Panc1 (cell line): ENCODE data around the gene PKD2. TPM values are rescaled to one million over a fixed set of nuclear protein-coding genes. Genes with fewer than 3 reads are reported as not detected.
"Not testable (repeated sequence)": the region's sequence is repeated elsewhere in the genome, so short reads cannot be mapped to it uniquely, and the experiment has no call there.

ENCODE experiments used
- ATAC-seq: fragments of 200-7000 bp; cut with Tn5 transposase; 2 replicates; pipeline ENCODE4 v1.9.1; 2020; ENCODE audit warnings: mild to moderate bottlenecking, moderate library complexity
- BruUV-seq: library from RNA; stranded (reverse); fragments of 400-500 nt; replicated peaks from 2 replicates; lab custom pipeline; 2021; lab: Mats Ljungman, UMichigan
- CTCF ChIA-PET: fragments of 300-600 bp; sonication (Branson Sonifier 250); formaldehyde crosslinking; loops from one replicate; lab custom pipeline; 2022; ENCODE audit warnings: antibody characterized with exemption; lab: Charles Lee
- POLR2A ChIA-PET: fragments of 300-600 bp; sonication (Branson Sonifier 250); formaldehyde crosslinking; loops from one replicate; lab custom pipeline; 2022; ENCODE audit warnings: antibody characterized with exemption; lab: Charles Lee
- DNase-seq: peaks from one replicate; pipeline ENCODE4 v3.0.0-alpha.2; 2010; ENCODE audit warnings: low read depth, low spot score
- H3K27ac ChIP-seq: 2 replicates; pipeline ENCODE4 v1.5.1; 2011; ENCODE audit warnings: mild to moderate bottlenecking, low read length, inconsistent platforms
- H3K27me3 ChIP-seq: fragments of 200-500 bp; sonication (Bioruptor generic); 2 replicates; pipeline ENCODE4 v1.6.0; 2014; ENCODE audit warnings: low read length, inconsistent platforms; ENCODE audit not compliant: control insufficient read depth, insufficient read depth
- H3K36me3 ChIP-seq: fragments of 200-500 bp; sonication (Bioruptor generic); 2 replicates; pipeline ENCODE4 v1.5.1; 2014; ENCODE audit warnings: inconsistent platforms, mild to moderate bottlenecking, low read length, moderate library complexity; ENCODE audit not compliant: control insufficient read depth, insufficient read depth
- H3K4me1 ChIP-seq: 2 replicates; pipeline ENCODE4 v1.5.1; 2011; ENCODE audit warnings: inconsistent platforms, mild to moderate bottlenecking, low read length, moderate library complexity; ENCODE audit not compliant: control insufficient read depth, insufficient read depth
- H3K4me3 ChIP-seq, 2 experiments: 2 replicates each; pipeline ENCODE4 v1.5.1; 2011 to 2012; ENCODE audit warnings: low read depth in 2 of 2, low read length in 2 of 2, mild to moderate bottlenecking in 2 of 2, inconsistent platforms in 1 of 2, moderate library complexity in 1 of 2
- H3K9me3 ChIP-seq: fragments of 200-500 bp; sonication (Bioruptor generic); 2 replicates; pipeline ENCODE4 v1.5.1; 2014; ENCODE audit warnings: low read depth, mild to moderate bottlenecking, inconsistent platforms, low read length, moderate library complexity; ENCODE audit not compliant: control insufficient read depth, insufficient read depth
- POLR2AphosphoS5 ChIP-seq: IDR thresholded peaks from 2 replicates; pipeline ENCODE4 v1.6.1; 2012; ENCODE audit warnings: mild to moderate bottlenecking, low read depth, low read length, moderate library complexity
- SIN3A ChIP-seq: IDR thresholded peaks from 2 replicates; pipeline ENCODE4 v1.6.1; 2012; ENCODE audit warnings: low read depth, mild to moderate bottlenecking, low read length, moderate library complexity, borderline replicate concordance; ENCODE audit not compliant: insufficient read depth
- TCF7L2 ChIP-seq: IDR thresholded peaks from 2 replicates; pipeline ENCODE4 v1.6.1; 2011; ENCODE audit warnings: mild to moderate bottlenecking, low read depth, low read length, inconsistent platforms
- in situ Hi-C: cut with HindIII; loops from 2 replicates; pipeline ENCODE4 v1.10.0; 2016; ENCODE audit warnings: low sequenced_read_pairs, low pct_unique_long_range_greater_than_20kb
- intact Hi-C: fragments of 100-400 bp; cut with micrococcal nuclease; formaldehyde crosslinking; loops from one replicate; pipeline ENCODE4 v1.10.0; 2022; ENCODE audit not compliant: unreplicated experiment
- total RNA-seq: library from RNA; stranded (reverse); gene quantifications from one replicate; pipeline ENCODE4 v1.2.1, GENCODE V29; 2021; ENCODE audit not compliant: unreplicated experiment
- TF ChIP-seq, protein P1 (sequence below): fragments of 450-650 bp; IDR thresholded peaks from 2 replicates; pipeline ENCODE4 v1.5.1; 2017; ENCODE audit warnings: mild to moderate bottlenecking
- TF ChIP-seq, protein P2 (sequence below), 2 experiments: IDR thresholded peaks; 2 replicates each; pipeline ENCODE4 v1.6.1; 2011 to 2012; ENCODE audit warnings: low read depth in 2 of 2, control low read depth in 1 of 2, low read length in 1 of 2, mild to moderate bottlenecking in 1 of 2, moderate library complexity in 1 of 2; ENCODE audit not compliant: insufficient read depth in 1 of 2

PKD2 gene
- total RNA-seq, 1 experiment from 2014 or later = 21.7 TPM

DNA sequence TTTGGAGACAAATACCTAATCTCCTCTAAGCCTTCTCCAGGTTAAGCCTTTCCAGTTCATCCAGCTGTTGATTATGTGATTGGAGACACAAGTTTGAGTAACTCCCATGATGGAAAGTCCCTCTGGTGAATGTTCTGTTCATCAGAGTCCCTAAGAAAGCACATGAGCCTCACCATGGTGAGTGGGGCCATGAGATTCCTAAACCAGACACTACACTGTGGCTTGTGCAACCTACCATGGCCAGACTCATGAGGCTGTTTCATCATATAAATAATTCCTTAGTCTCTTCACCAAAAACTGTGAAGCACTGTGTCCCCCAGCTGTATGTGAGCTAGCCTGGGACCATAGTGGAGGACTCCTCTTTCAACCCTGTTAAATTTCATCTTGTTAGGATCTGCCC lies 14.4 kb downstream of the PKD2 start:
- Histone ChIP-seq H3K27me3 (no peaks in the 10 kb centered on the region), H3K36me3 (no peaks in the 10 kb centered on the region; the same call in 1 of the 2 replicates), H3K27ac (no peak overlapping the region), H3K4me1 (peaks cover 6% of the 10 kb centered on the region), H3K9me3 (no peaks in the 10 kb centered on the region), H3K4me3 (no peak overlapping the region)
- ChIA-PET CTCF (no interaction called here), POLR2A (no interaction called here)
- intact Hi-C loops = no loop called here
- BruUV-seq = no TSS peak
- DNase-seq (no peak), ATAC-seq (no peak)
- in situ Hi-C loops = no loop called here
- TF ChIP-seq SIN3A (no peak), POLR2AphosphoS5 (no peak), TCF7L2 (no peak)
- TF ChIP-seq, protein P1, sequence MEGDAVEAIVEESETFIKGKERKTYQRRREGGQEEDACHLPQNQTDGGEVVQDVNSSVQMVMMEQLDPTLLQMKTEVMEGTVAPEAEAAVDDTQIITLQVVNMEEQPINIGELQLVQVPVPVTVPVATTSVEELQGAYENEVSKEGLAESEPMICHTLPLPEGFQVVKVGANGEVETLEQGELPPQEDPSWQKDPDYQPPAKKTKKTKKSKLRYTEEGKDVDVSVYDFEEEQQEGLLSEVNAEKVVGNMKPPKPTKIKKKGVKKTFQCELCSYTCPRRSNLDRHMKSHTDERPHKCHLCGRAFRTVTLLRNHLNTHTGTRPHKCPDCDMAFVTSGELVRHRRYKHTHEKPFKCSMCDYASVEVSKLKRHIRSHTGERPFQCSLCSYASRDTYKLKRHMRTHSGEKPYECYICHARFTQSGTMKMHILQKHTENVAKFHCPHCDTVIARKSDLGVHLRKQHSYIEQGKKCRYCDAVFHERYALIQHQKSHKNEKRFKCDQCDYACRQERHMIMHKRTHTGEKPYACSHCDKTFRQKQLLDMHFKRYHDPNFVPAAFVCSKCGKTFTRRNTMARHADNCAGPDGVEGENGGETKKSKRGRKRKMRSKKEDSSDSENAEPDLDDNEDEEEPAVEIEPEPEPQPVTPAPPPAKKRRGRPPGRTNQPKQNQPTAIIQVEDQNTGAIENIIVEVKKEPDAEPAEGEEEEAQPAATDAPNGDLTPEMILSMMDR = no peak
- TF ChIP-seq, protein P2, sequence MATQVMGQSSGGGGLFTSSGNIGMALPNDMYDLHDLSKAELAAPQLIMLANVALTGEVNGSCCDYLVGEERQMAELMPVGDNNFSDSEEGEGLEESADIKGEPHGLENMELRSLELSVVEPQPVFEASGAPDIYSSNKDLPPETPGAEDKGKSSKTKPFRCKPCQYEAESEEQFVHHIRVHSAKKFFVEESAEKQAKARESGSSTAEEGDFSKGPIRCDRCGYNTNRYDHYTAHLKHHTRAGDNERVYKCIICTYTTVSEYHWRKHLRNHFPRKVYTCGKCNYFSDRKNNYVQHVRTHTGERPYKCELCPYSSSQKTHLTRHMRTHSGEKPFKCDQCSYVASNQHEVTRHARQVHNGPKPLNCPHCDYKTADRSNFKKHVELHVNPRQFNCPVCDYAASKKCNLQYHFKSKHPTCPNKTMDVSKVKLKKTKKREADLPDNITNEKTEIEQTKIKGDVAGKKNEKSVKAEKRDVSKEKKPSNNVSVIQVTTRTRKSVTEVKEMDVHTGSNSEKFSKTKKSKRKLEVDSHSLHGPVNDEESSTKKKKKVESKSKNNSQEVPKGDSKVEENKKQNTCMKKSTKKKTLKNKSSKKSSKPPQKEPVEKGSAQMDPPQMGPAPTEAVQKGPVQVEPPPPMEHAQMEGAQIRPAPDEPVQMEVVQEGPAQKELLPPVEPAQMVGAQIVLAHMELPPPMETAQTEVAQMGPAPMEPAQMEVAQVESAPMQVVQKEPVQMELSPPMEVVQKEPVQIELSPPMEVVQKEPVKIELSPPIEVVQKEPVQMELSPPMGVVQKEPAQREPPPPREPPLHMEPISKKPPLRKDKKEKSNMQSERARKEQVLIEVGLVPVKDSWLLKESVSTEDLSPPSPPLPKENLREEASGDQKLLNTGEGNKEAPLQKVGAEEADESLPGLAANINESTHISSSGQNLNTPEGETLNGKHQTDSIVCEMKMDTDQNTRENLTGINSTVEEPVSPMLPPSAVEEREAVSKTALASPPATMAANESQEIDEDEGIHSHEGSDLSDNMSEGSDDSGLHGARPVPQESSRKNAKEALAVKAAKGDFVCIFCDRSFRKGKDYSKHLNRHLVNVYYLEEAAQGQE (IDR thresholded peaks at IDR 0.05; ENCODE audit: insufficient read depth in 1 of 2, low read depth in 2 of 2, low read length in 1 of 2) = no peak

DNA sequence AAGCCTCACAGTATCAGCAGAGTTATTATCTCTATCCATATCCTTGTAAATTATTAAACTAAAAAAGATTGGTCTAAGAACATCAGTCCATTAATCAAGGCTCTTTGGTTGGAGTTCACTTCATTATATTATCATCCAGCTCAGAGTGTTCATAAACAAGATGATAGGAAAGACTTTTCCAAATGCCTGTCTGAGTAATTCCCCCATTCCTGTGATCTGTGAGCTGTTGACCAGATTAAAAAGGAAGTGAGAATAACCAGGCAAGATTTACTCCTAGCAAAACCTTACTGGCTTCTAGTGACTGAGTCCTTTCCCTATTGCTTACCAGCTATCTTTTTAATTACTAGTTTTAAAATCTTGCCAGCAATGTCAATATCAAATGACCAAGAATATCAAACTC lies 14.9 kb downstream of the PKD2 start:
- Histone ChIP-seq H3K27me3 (no peaks in the 10 kb centered on the region), H3K27ac (no peak overlapping the region), H3K4me3 (no peak overlapping the region), H3K4me1 (peaks cover 6% of the 10 kb centered on the region), H3K9me3 (no peaks in the 10 kb centered on the region), H3K36me3 (no peaks in the 10 kb centered on the region; the same call in 1 of the 2 replicates)
- CTCF ChIA-PET = no interaction called here
- ATAC-seq (no peak), DNase-seq (no peak)
- intact Hi-C loops (no loop called here), in situ Hi-C loops (no loop called here)
- POLR2A ChIA-PET = no interaction called here
- no TSS peak for BruUV-seq
- no peak for TF ChIP-seq POLR2AphosphoS5
- no peak for TF ChIP-seq SIN3A

DNA sequence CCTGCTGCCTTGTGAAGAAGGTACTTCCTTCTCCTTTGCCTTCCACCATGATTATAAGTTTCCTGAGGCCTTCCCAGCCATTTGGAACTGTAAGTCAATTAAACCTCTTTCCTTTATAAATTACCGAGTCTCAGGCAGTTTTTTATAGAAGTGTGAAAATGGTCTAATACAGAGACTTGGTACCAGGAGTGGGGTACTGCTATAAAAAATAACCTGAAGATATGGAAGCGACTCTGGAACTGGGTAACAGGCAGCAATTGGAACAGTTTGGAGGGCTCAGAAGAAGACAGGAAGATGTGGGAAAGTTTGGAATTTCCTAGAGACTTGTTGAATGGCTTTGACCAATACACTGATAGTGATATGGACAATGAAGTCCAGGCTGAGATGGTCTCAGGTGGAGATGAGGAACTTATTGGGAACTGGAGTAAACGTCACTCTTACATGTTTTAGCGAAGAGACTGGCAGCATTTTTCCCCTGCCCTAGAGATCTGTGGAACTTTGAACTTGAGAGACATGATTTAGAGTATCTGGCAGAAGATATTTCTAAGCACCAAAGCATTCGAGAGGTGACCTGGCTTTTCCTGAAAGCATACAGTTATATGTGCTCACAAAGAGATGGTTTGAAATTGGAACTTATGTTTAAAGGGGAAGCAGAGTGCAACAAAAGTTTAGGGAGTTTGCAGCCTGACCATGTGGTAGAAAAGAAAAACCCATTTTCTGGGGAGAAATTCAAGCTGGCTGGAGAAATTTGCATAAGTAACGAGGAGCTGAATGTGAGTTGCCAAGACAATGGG lies 18.6 kb downstream of the PKD2 start:
- BruUV-seq, H3K27ac ChIP-seq, H3K27me3 ChIP-seq, POLR2A ChIA-PET, H3K9me3 ChIP-seq, H3K4me3 ChIP-seq, CTCF ChIA-PET, DNase-seq, ATAC-seq, in situ Hi-C loops, H3K4me1 ChIP-seq, intact Hi-C loops, H3K36me3 ChIP-seq: not testable (repeated sequence)
